Measurements from ENCODE around the gene MATCAP1. TPM values are rescaled to one million over a fixed set of nuclear protein-coding genes. Genes with fewer than 3 reads are reported as not detected.

The MATCAP1 gene
- total and polyA plus RNA-seq, 2 of the 4 experiments (the other 2 are of a cell fraction), result 8.2 to 43.9 TPM

GRCh38 chr16:67169642-67170167 is 14.1 kb downstream of the MATCAP1 start:
- dilution Hi-C loops (cut with HindIII; ENCODE audit: low sequenced_read_pairs, unreplicated experiment) (no loop called here), in situ Hi-C loops (cut with MboI; ENCODE audit: low sequenced_read_pairs) (no loop called here), intact Hi-C loops (cut with micrococcal nuclease) (no loop called here)
- BruUV-seq (replicated peaks), result no TSS peak
- ATAC-seq (ENCODE audit: low read depth), result peak; percentile 0; the same call in 1 of the 2 replicates
- peak overlapping the region; percentile 81 for H2BK120ac ChIP-seq (ENCODE audit: low read depth, low read length)
- peak overlapping the region; percentile 98 for H2AFZ ChIP-seq (replicated peaks; ENCODE audit: low read length, poor library complexity)
- peak overlapping the region; percentile 93 for H3K4ac ChIP-seq (ENCODE audit: low read depth, low read length)
- no peaks in the 10 kb centered on the region; the same call in 1 of the 2 replicates for H3K36me3 ChIP-seq (ENCODE audit: control insufficient read depth, insufficient read depth, low read length)
- peak overlapping the region; percentile 86 for H3K9ac ChIP-seq (ENCODE audit: low read depth, low read length)
- peak overlapping the region; percentile 96 for H2AK9ac ChIP-seq (replicated peaks; ENCODE audit: low read depth, low read length, poor library complexity)
- H3K23ac ChIP-seq (ENCODE audit: low read depth, low read length), result peak overlapping the region; percentile 97
- 3% methylated on average over 8 of the region's 24 CpGs; no CpG with 5 or more reads in 1 of the 2 experiments for WGBS, 2 experiments (ENCODE audit: extremely low coverage in 2 of 2, insufficient read length in 1 of 2)
- peak overlapping the region; percentile 93 for H2BK5ac ChIP-seq (ENCODE audit: low read depth, low read length, poor library complexity, severe bottlenecking)
- peaks cover 9 to 31% of the 10 kb centered on the region in 2 experiments; a peak in 3 of 4 replicates for H3K79me1 ChIP-seq (ENCODE audit: low read depth in 1 of 2, low read length in 2 of 2)
- peak overlapping the region; percentile 67 for H4K5ac ChIP-seq (ENCODE audit: low read depth, low read length)
- peak overlapping the region; percentile 79 for H3K27ac ChIP-seq (ENCODE audit: insufficient read depth, low read length)
- peaks cover 29% of the 10 kb centered on the region for H3K4me1 ChIP-seq (ENCODE audit: control insufficient read depth, insufficient read depth, low read length)
- H3K14ac ChIP-seq (replicated peaks; ENCODE audit: low read depth, low read length), result peak overlapping the region; percentile 88
- peaks cover 15% of the 10 kb centered on the region; the same call in 1 of the 2 replicates for H3K27me3 ChIP-seq (ENCODE audit: control insufficient read depth, insufficient read depth, low read length)
- peak overlapping the region; percentile 86 for H2AK5ac ChIP-seq (ENCODE audit: low read depth, low read length)
- peak overlapping the region; percentile 87; the same call in 2 of the 3 replicates for H2BK15ac ChIP-seq (ENCODE audit: low read depth, low read length)
- peak overlapping the region; percentile 77 to 95 for H4K8ac ChIP-seq (ENCODE audit: low read depth in 2 of 2, low read length in 2 of 2)
- ChIA-PET POLR2A (ENCODE audit: unreplicated experiment) (no interaction called here), CTCF (interaction anchor here (1.0 to 1.5 kb wide), 4 partner anchors 9 to 69 kb away, joined by 3 to 6 read pairs (median 5); no protein-coding TSS in a partner anchor)
- H3K9me3 ChIP-seq (ENCODE audit: control insufficient read depth, insufficient read depth, low read length), result no peaks in the 10 kb centered on the region
- H3K4me3 ChIP-seq (ENCODE audit: insufficient read depth, low read depth, low read length), result peak overlapping the region; percentile 34
- no peak overlapping the region for H2BK20ac ChIP-seq (ENCODE audit: low read depth, low read length)
- no peak for DNase-seq
- peak overlapping the region; percentile 50 for H3K18ac ChIP-seq (ENCODE audit: low read depth, low read length)
- TF ChIP-seq MAFK (IDR thresholded peaks at IDR 0.05; ENCODE audit: low read depth, low read length) (no peak), CTCF (conservative IDR thresholded peaks at IDR 0.05; ENCODE audit: low read depth, low read length) (peak; percentile 45)
- peaks cover 20% of the 10 kb centered on the region for H3K9me1 ChIP-seq (ENCODE audit: insufficient read depth, low read length)
- H3K4me2 ChIP-seq (ENCODE audit: low read depth, low read length), result peak overlapping the region; percentile 74
- no peaks in the 10 kb centered on the region for H4K20me1 ChIP-seq (ENCODE audit: insufficient read depth, low read length)
- peak overlapping the region; percentile 97 for H4K91ac ChIP-seq (ENCODE audit: insufficient read depth, low read depth, low read length)
- H3K56ac ChIP-seq (ENCODE audit: extremely low read depth, insufficient read depth, low read length), result peak overlapping the region; percentile 43; the same call in 1 of the 2 replicates

Measured in IMR-90 (cell line).